HG03520 (cell line): Measurements from ENCODE around the gene POT1.

Experiments
- ATAC-seq: cut with Tn5 transposase; IDR thresholded peaks from one replicate; pipeline ENCODE4 v1.9.1; 2021; ENCODE audit warnings: mild to moderate bottlenecking, moderate library complexity; ENCODE audit not compliant: unreplicated experiment

POT1 gene

GRCh38 chr7:124811341-124811740 lies 118.3 kb downstream of the POT1 start:
- ATAC-seq: no peak

DNA sequence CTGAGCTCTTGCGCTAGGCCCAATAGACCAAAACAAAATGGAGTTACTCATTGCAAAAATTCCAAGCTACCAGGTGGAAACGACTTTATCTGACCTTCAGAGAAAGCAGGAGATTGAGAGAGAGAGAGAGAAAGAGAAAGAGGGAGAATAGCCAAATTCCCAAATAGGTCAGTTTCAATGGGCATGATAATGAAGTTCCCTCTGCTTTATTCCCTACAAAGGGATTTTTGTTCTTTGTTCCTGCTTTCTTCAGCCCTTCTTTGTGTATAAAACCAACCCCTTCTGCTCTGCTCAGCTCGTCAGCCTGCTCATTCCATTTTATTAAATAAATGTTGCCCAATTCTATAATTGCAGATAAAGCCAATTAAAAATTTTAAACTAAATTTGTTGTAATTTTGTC lies 119.0 kb downstream of the POT1 start:
- no peak for ATAC-seq

GRCh38 chr7:124808206-124808605 lies 121.4 kb downstream of the POT1 start:
- ATAC-seq: no peak

DNA sequence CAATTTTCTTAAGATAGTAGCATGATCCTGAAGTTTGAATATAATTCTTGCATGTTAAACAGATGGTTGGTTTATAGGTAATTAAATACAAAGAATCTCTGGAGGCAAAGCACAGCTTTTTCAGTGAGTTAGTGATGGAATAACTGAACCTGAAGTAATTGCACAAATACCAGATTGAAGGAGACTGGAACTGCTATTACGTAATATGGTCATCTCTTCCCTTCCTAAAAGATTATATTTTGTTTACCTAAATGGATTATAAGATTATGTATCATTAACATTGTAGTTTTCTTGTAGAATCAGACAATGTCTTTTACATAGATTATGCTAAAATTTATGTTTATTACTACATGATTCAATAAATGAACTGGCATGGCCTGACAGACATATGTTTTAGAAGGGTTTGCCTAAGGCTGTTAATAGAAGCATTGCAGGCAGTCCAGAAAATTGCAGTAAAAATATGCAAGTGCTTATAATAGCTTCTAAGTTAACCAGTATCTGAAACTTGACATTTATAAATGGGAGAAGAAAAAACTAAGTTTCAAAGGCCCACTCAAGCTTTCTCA lies 128.2 kb downstream of the POT1 start:
- no peak for ATAC-seq

DNA sequence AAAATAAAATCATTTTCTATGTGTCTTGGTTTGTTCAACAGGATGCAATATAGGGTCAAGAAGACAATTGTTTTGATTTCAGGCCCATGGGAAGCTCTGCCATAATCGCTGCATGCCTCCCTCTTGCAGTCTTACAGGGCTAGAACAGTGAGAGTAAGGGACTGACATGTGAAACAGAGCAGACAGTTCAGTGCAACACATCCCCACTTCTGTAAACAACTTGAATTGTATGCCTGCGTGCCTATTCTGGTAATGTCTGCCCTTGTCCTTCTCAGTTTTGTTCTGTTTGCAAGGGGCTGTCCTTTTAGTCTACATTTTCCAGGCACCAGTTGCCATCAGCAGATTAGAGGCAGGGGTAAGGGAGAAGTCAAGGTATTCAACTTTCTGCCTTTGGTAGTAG lies 129.2 kb downstream of the POT1 start:
- ATAC-seq: no peak

- no peak for ATAC-seq
Measured at GRCh38 chr7:124799448-124799847, 130.2 kb downstream of the POT1 start.

DNA sequence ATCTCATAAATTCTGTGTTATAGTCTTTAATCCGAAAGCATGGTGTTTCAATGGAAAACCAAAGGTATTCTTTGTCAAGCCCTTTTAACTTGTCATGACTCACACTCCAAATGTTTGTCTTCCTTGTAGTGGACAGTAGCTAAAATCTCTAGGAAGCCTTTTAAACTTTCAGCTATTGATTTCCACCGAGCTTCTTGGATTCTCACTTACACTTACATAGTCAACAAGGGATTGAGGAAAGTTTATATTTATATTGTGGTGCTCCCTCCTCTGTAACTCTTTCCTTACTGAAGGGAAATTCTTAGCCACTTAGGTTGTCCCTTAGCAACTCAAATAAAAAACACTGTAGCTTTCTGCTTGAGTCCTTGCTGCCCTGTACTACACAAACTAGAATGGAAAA lies 132.9 kb downstream of the POT1 start:
- ATAC-seq: no peak

GRCh38 chr7:124792696-124793095 lies 136.9 kb downstream of the POT1 start:
- ATAC-seq: no peak

GRCh38 chr7:124792002-124792401 lies 137.6 kb downstream of the POT1 start:
- ATAC-seq: no peak

- no peak for ATAC-seq
Measured at GRCh38 chr7:124791426-124791825, 138.2 kb downstream of the POT1 start.

DNA sequence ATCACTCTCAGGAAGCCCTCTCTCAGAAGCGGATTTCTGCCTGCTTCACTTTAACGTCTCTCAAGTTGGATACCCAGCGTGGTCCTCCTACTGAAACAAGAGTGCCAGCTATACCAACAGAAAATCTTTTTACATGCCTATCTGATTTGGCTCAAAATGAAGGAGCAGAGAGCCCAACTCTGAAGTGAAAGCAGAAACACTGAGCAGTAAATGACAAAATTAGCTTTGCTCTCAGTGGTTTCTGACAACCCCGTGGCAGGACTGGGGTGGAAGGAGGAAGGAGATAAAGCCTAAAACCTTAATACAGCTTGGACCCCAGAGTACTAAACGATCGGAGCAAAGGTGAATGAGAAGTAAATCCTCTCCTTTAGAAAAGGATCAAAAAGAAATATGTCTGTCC lies 139.0 kb downstream of the POT1 start:
- peak; percentile 48 for ATAC-seq

DNA sequence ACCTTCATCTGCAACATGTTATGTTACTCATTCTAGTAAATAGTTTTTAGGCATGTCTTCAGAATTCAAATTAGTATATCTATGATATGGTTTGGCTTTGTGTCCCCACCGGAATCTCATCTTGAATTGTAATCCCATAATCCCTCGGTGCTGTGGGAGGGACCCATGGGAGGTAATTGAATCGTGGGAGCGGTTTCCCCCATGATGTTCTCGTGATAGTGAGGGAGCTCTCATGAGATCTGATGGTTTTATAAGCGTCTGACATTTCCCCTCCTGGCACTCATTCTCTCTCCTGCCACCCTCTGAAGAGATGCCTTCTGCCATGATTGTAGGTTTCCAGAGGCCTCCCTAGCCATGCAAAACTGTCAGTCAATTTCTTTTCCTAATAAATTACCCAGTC lies 143.6 kb downstream of the POT1 start:
- ATAC-seq: no peak

- peak; percentile 96 for ATAC-seq
Measured at GRCh38 chr7:124784879-124785818, 144.5 kb downstream of the POT1 start.

DNA sequence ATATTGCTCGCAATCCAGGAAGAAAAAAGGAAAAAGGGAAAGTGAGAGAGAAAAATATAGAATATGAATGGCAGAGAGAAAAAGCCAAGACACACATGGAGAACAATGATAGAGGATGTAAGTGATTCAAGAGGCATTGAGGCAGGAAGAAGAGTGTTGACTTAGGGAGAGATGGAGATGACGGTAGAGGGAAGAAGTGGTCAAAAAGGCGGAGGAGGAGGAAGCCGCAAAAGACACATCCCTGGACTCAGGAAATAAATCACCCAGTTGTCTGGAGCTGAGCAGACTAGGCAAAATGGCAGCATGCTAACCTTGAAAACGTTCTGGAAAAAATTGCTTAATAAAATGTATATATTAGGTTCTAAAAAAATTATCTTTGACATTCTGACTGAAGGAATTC lies 146.4 kb downstream of the POT1 start:
- ATAC-seq: no peak

DNA sequence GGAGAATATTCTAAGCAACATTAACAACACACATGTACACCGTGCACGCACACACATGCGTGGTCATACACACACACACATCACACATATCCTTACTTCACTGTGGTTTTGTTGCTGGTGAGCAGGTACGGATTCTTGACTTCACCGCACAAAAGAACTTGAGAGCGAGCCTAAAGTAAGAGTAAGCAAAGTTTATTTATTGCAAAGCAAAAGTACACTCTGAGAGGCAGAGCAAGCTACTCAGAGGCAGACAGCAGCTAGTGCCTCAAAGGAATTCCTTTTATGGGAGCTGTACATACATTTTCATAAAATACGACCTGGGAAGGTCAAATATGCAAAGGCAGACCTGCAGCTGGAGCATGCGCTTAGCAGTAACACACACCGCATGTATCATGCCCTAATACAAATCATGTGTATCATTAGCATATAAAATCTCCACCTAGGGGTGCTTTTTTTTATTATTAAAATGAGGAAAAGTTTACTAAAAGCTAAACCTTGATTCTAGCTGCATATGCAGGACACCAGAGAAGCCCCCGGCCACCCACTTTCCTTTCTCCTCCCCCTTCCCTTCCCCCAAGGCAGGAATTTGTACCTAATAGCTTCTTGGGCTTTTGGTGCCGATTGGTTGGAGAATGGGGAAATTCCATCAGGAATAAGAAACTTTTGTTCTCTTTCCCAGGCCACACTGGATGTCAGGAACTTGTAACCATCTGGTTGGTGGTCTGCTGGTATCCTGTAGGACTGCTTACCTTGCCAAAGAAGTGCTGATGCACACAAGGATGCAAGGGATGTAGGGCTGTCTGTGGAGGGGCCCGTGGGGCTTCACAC lies 147.5 kb downstream of the POT1 start:
- no peak for ATAC-seq

DNA sequence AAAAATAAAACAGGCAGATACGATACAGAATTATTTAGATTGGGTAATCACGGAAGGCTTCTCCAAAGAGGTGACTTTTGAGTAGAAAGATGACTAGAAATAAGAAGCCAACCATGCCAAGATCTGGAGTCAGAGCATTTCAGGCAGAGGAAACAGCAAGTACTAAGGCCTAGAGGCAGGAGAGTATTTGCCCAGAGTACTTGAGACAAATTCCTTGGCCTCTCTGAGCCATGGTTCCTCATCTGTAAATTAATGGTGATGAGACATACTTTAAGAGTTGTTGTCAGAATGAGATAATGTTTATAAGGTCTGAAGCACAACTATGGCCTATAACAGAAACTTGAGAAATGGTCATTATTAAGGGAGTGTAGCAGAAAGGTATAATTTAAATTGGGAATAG lies 148.2 kb downstream of the POT1 start:
- no peak for ATAC-seq

DNA sequence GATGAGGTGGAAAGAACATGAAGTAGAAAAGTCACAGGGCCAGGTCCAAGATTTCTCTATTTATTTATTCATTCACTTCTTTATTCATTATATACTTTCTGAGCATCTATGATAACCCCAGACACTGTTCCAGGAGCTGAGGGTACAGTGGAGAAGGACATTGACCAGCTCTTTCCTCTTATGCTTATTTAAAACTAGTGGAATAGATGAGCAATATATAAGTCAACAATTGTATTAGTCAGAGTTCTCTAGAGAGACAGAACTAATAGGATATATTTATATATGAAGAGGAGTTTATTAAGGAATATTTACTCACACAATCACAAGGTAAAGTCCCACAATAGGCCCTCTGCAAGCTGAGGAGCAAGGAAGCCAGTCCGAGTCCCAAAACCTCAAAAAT lies 149.0 kb downstream of the POT1 start:
- ATAC-seq: no peak

DNA sequence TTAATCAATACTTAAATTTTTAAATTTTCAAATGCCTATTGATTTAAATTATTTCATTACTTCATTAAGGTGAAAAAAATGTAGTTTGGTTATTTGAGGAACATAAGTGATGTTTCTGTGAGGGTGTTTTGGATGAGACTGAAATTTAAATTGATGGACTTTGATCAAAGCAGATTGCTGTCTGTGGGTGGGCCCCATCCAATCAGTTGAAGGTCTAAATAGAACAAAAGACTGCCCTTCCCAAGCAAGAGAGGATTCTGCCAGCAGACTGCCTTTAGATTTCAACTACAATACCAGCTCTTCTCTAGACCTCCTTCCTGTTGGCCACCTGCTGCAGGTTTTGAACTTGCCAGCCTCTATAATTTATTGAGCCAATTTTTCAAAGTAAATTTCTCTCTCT lies 149.6 kb downstream of the POT1 start:
- ATAC-seq: no peak

- no peak for ATAC-seq
Measured at GRCh38 chr7:124779620-124780019, 150.0 kb downstream of the POT1 start.

DNA sequence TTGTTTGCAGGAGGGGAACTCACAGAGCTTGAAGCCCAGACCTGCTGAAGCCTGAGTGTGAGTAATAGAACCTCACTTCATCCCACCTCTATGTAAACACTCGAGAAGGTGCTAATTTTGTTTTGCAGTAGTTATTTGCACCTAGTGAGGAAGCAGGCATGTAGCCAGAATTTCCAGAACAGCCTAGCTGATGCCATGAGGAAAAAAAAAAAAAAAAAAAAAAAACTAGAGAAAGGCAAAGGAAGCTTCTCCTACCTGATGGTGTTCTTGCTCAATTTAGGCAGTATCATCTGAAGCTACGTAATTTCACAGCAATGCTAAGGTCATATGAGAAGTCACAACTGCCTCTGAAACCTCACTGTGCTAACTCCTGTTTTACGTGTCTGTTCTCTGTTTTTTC lies 150.4 kb downstream of the POT1 start:
- no peak for ATAC-seq

DNA sequence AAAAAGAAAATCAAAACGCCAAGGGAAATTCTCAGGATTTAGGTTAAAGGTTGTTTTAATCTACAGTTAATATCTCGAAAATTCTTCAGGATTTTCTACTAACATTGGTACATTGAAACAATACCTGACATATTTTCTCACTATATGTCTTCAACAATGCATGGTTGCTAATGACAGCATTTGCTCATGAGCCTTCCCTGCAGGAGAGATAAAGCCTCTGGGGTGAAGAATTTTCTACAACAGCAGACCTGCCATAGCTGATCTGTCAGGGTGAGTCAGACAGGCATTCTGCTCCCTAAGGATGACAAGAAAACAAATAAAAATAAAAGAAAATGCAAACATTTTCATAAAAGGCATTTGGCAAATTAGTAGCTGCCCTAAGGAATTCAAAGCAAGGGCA lies 152.4 kb downstream of the POT1 start:
- no peak for ATAC-seq

DNA sequence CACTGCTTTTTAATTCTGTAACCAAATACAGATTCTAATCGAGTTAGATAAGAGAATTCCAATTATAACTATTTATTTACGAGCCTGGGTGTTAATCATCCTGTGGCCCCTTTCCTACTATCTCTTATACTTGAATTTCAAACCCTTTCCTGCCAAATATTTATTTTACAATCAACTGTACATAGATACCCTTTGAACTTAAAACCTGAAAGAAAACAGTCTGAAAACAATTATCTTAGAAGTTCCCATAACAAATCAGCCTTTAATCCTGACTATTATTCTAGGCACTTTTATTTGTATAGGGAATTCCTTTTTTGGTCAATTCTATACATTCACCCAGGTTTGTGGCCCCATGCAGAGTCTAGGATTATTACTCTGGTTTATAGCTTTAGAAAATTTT lies 153.5 kb downstream of the POT1 start:
- no peak for ATAC-seq
